ENCODE results near the gene UPF2.

DNA sequence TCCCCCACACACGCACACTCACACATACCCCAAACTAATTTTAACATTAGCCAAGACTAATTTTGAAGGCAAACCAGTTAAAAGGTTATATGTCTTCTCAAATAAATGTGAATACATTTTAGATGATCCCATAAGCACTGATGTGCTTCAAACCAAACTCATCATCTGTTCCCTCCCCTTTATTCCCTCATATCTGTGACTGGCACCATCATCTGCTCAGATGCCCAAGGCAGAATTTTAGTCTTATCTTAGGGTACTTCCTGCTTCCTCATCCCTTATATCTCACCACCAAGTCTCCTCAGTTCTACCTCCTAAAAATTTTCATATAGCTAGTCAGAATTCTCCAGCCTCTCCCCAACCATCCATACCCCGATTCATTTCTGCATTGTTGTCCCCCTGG is 80.4 kb downstream of the UPF2 start:
- TF ChIP-seq POLR2A (IDR thresholded peaks at IDR 0.05) (no peak), CTCF (IDR thresholded peaks at IDR 0.05) (no peak)

Data from transverse colon (tissue), 3 donors.